HUES48 (cell line): ENCODE results near the gene BCAS3.

Experiments
- H3K27ac ChIP-seq: one replicate; pipeline ENCODE4 v1.7.0; 2013; ENCODE audit warnings: low read depth, low read length, inconsistent platforms
- H3K27me3 ChIP-seq: 2 replicates; pipeline ENCODE4 v1.6.1; 2013; ENCODE audit warnings: mild to moderate bottlenecking, low read length; ENCODE audit not compliant: control insufficient read depth, insufficient read depth
- H3K36me3 ChIP-seq: 2 replicates; pipeline ENCODE4 v1.6.1; 2013; ENCODE audit warnings: low read length; ENCODE audit not compliant: control insufficient read depth, insufficient read depth
- H3K4me1 ChIP-seq: 2 replicates; pipeline ENCODE4 v1.6.1; 2013; ENCODE audit warnings: mild to moderate bottlenecking, low read length; ENCODE audit not compliant: control insufficient read depth, insufficient read depth
- H3K4me3 ChIP-seq: 2 replicates; pipeline ENCODE4 v1.5.1; 2013; ENCODE audit warnings: mild to moderate bottlenecking, low read depth, low read length
- H3K9ac ChIP-seq: 2 replicates; pipeline ENCODE4 v1.6.1; 2013; ENCODE audit warnings: mild to moderate bottlenecking, low read depth, low read length, moderate library complexity
- H3K9me3 ChIP-seq: 2 replicates; pipeline ENCODE4 v1.6.1; 2013; ENCODE audit warnings: low read length; ENCODE audit not compliant: control insufficient read depth, insufficient read depth

Gene BCAS3

DNA sequence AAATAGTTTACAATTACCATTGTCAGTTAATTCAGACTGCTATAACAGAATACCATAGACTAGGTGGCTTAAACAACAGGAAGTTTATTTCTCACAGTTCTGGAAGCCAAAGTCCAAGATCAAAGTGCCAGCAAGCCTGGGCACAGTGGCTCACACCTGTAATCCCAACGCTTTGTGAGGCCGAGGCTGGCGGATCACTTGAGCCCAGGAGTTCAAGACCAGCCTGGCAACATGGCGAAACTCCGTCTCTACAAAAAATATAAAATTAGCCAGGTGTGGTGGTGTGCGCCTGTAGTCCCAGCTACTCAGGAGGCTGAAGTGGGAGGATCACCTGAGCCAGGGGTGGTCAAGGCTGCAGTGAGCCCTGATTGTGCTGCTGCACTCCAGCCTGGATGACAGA is 650.7 kb downstream of the BCAS3 start:
- no peaks in the 10 kb centered on the region for H3K36me3 ChIP-seq
- H3K9ac ChIP-seq, result no peak overlapping the region
- no peaks in the 10 kb centered on the region for H3K9me3 ChIP-seq
- H3K27ac ChIP-seq, result no peak overlapping the region
- H3K4me3 ChIP-seq, result no peak overlapping the region
- peaks cover 6% of the 10 kb centered on the region for H3K4me1 ChIP-seq
- no peaks in the 10 kb centered on the region for H3K27me3 ChIP-seq

DNA sequence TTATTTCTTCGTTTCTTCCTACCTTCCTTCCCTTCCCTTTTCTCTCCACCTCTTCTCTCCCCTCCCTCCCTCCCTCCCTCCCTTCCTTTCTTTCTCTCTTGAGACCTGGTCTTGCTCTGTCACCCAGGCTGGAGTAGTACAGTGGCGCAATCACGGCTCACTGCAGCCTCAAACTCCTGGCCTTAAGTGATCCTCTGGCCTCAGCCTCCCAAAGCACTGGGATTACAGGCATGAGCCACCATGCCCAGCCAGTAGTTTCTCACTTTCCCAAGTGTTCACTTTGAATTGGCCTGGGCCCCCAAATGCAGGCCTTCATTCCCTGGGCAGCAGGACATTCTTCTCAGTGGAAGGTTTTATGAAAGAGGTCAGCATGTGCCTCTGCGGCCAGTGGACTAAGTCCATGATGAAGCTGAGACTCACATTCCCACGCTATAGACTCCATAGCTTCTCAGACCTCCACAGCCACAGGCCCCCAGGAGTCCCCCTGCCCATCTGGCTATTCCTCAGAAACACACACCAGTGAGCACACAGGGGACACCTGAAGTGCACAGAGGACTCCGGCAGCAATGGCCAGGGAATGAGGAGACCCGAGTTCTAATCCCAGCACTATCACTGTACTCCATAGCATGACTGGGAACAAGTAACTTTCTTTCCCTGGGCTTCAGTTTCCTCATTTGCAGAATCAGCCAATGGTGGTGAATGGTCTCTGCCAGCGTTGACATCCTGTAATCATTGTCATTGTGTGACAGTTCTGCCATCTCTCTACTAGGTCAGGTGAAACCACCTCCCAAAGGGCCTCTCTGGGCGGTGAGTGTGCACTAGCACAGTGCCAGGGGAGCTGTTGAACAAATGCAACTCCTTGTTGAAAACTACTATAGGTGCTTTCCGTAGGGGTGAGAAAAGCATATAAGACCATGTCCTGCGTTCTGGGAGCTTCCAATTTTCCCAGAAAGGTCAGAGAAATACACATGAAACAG is 652.8 kb downstream of the BCAS3 start:
- Histone ChIP-seq H3K27ac (no peak overlapping the region), H3K4me3 (no peak overlapping the region), H3K36me3 (no peaks in the 10 kb centered on the region), H3K9me3 (no peaks in the 10 kb centered on the region), H3K9ac (no peak overlapping the region), H3K27me3 (no peaks in the 10 kb centered on the region), H3K4me1 (no peaks in the 10 kb centered on the region)

DNA sequence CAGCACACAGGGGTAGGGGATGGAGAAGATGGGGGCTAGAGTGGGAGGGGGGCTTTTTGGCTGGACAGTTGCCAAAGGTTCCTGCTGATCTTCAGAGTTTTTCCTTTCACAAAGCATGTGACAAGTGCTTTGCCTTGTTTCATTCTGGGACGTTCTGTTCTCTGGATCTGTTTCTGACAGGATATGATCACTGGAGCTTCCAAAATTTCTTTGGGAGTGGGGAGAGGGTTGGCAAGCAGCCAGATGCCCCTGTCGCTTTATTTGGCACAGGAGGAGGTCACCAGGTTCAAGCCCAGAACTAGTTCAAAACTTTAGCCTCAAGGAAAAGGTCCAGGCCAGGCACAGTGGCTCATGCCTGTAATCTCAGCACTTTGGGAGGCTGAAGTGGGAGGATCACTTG is 653.5 kb downstream of the BCAS3 start:
- H3K27me3 ChIP-seq, result no peaks in the 10 kb centered on the region
- no peak overlapping the region for H3K27ac ChIP-seq
- no peaks in the 10 kb centered on the region for H3K9me3 ChIP-seq
- H3K9ac ChIP-seq, result no peak overlapping the region
- H3K4me1 ChIP-seq, result no peaks in the 10 kb centered on the region
- no peaks in the 10 kb centered on the region for H3K36me3 ChIP-seq
- no peak overlapping the region for H3K4me3 ChIP-seq

DNA sequence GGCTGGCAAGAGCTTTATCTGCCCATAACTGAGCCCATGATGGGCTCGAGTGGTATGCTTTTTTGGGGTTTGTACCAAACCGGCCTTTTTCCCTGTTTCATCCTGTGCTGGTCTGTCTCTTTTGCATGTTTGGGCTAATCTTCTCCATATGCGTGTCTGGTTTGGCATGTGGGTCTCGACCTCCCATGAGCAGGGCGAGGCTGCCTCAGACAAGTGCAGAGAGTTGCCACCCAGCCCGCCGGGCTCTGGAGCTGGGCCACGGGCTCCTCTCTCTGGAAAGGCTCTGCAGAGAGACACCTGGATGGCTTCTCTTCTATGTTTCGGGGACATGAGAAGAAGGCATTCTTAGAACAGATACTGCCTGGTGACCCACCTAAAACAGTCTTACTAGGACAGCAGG is 654.2 kb downstream of the BCAS3 start:
- no peak overlapping the region for H3K27ac ChIP-seq
- H3K4me1 ChIP-seq, result no peaks in the 10 kb centered on the region
- no peak overlapping the region for H3K9ac ChIP-seq
- no peaks in the 10 kb centered on the region for H3K27me3 ChIP-seq
- no peaks in the 10 kb centered on the region for H3K9me3 ChIP-seq
- H3K4me3 ChIP-seq, result no peak overlapping the region
- no peaks in the 10 kb centered on the region for H3K36me3 ChIP-seq

- H3K27ac ChIP-seq, result no peak overlapping the region
- peaks cover 6% of the 10 kb centered on the region for H3K4me1 ChIP-seq
- no peaks in the 10 kb centered on the region for H3K36me3 ChIP-seq
- no peaks in the 10 kb centered on the region for H3K9me3 ChIP-seq
- no peak overlapping the region for H3K4me3 ChIP-seq
- no peak overlapping the region for H3K9ac ChIP-seq
- H3K27me3 ChIP-seq, result no peaks in the 10 kb centered on the region
Measured at GRCh38 chr17:61333136-61333535, 655.5 kb downstream of the BCAS3 start.

DNA sequence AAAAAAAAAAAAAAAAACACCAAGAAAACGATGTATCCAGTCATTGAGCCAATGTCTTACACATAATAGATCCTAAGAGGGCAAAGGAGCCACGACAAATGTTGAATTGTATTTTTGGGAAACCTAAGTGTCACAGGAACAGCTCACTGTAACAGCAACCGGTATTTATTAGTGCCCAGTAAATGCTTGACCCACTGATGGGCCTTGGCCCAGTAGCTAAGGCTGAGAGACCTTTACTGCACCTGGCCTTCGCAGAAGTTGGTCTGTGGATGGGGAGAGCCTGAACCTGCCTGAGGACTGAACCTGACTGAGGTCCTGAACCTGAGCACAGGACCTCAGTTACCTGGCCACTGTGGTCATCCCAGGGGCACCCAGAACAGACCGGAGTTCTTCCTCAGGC is 657.0 kb downstream of the BCAS3 start:
- Histone ChIP-seq H3K27me3 (no peaks in the 10 kb centered on the region), H3K36me3 (no peaks in the 10 kb centered on the region), H3K9ac (no peak overlapping the region), H3K4me1 (peaks cover 6% of the 10 kb centered on the region), H3K9me3 (no peaks in the 10 kb centered on the region), H3K27ac (no peak overlapping the region), H3K4me3 (no peak overlapping the region)

GRCh38 chr17:61335105-61335844 is 657.6 kb downstream of the BCAS3 start:
- Histone ChIP-seq H3K9ac (no peak overlapping the region), H3K4me3 (no peak overlapping the region), H3K27me3 (no peaks in the 10 kb centered on the region), H3K36me3 (no peaks in the 10 kb centered on the region), H3K27ac (no peak overlapping the region), H3K4me1 (peaks cover 6% of the 10 kb centered on the region), H3K9me3 (no peaks in the 10 kb centered on the region)

GRCh38 chr17:61335845-61336655 is 658.4 kb downstream of the BCAS3 start:
- no peak overlapping the region for H3K27ac ChIP-seq

DNA sequence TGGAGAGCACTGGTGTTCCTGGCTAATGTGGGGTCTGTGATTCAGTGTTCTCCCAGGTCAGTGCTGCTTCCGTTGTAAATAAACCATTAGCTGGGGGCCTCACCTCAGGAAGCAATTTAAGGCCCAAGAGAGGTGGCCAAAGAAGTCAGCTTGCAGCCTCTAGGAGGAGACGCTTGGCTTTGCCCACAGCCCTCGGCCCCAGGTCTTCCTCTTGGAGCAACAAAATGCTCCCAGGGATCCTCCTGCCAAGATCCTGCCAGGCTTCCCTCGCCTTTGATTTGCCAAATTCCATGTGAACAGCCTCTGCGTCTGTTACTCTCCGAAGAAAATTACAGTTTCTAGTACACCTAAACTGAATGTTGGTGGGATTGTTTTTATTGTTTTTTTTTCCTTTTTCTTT is 659.6 kb downstream of the BCAS3 start:
- Histone ChIP-seq H3K27ac (no peak overlapping the region), H3K27me3 (no peaks in the 10 kb centered on the region), H3K9ac (no peak overlapping the region), H3K4me1 (peaks cover 6% of the 10 kb centered on the region), H3K36me3 (no peaks in the 10 kb centered on the region), H3K9me3 (no peaks in the 10 kb centered on the region), H3K4me3 (no peak overlapping the region)

More at GRCh38 chr17:61335845-61336655, 658.4 kb downstream of the BCAS3 start:
- peaks cover 6% of the 10 kb centered on the region for H3K4me1 ChIP-seq
- H3K27me3 ChIP-seq, result no peaks in the 10 kb centered on the region
- H3K9ac ChIP-seq, result no peak overlapping the region
- no peaks in the 10 kb centered on the region for H3K36me3 ChIP-seq
- no peak overlapping the region for H3K4me3 ChIP-seq
- H3K9me3 ChIP-seq, result no peaks in the 10 kb centered on the region

DNA sequence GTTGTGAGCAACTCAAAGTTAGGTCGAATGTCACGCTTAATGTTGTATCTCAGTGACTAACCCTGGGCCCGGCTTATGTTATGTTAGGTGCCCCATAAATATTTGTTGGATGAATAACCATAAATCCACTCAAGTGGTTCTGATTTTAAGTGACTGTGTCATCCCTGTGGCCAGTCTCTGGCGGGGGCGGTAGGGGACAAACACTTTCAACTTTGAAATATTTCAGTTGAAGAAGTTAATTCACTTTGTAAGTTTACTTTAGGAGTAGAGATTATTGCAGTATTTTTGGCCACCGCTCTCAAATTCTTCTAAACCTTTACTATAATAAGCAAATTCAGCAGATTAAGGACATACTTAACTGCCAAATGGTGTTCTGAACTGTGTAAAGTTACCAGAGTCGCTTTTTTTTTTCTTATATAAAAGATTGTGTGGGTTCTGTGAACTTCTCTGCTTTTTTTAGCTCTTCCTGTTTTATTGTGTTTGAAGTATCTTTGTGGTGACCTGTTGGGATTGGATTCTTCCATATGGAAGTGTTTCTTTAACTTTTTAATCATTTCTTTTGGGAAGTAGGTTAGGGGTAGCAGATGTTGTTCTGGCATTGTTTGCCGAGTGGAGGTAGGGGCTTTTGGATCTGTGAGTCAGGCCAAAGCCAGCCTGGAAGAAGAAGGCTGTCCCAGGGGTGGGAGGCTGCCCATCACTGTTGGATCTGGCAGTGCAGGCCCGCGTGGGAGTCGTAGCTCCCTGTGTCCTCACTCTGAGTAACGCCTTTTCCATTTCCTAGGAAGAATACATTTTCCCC is 660.5 kb downstream of the BCAS3 start:
- no peak overlapping the region for H3K9ac ChIP-seq
- H3K27me3 ChIP-seq, result no peaks in the 10 kb centered on the region
- H3K4me3 ChIP-seq, result no peak overlapping the region
- H3K36me3 ChIP-seq, result no peaks in the 10 kb centered on the region
- H3K4me1 ChIP-seq, result peaks cover 6% of the 10 kb centered on the region
- no peaks in the 10 kb centered on the region for H3K9me3 ChIP-seq
- no peak overlapping the region for H3K27ac ChIP-seq
